H9 (cell line): ENCODE results near the gene NDUFB2. TPM values are rescaled to one million over a fixed set of nuclear protein-coding genes. Genes with fewer than 3 reads are reported as not detected.

Experiments
- DNase-seq: peaks from one replicate; pipeline ENCODE4 v3.0.0-alpha.2; 2017
- H2AFZ ChIP-seq: one replicate; pipeline ENCODE4 v1.6.1; 2013; ENCODE audit warnings: mild to moderate bottlenecking, low read length, control low read depth, moderate library complexity
- H2AK5ac ChIP-seq: 2 replicates; pipeline ENCODE4 v1.6.1; 2013; ENCODE audit warnings: low read length, control low read depth, mixed read lengths; ENCODE audit not compliant: insufficient read length
- H2BK120ac ChIP-seq: one replicate; pipeline ENCODE4 v1.6.1; 2013; ENCODE audit warnings: low read depth, mild to moderate bottlenecking, low read length, control low read depth, inconsistent platforms; ENCODE audit not compliant: poor library complexity, severe bottlenecking
- H2BK12ac ChIP-seq: 2 replicates; pipeline ENCODE4 v1.6.1; 2013; ENCODE audit warnings: low read length, control low read depth, mixed read lengths, low read depth; ENCODE audit not compliant: insufficient read length
- H2BK15ac ChIP-seq: 2 replicates; pipeline ENCODE4 v1.6.1; 2013; ENCODE audit warnings: low read depth, low read length, control low read depth
- H2BK20ac ChIP-seq: one replicate; pipeline ENCODE4 v1.6.1; 2013; ENCODE audit warnings: low read depth, mild to moderate bottlenecking, low read length, control low read depth, inconsistent platforms; ENCODE audit not compliant: poor library complexity, severe bottlenecking
- H2BK5ac ChIP-seq: 2 replicates; pipeline ENCODE4 v1.6.1; 2013; ENCODE audit warnings: low read length, control low read depth, mixed read lengths; ENCODE audit not compliant: insufficient read length
- H3K14ac ChIP-seq: 2 replicates; pipeline ENCODE4 v1.6.1; 2013; ENCODE audit warnings: low read length, control low read depth; ENCODE audit not compliant: insufficient read depth
- H3K18ac ChIP-seq: 2 replicates; pipeline ENCODE4 v1.6.1; 2013; ENCODE audit warnings: low read depth, mild to moderate bottlenecking, mixed read lengths, low read length, control low read depth; ENCODE audit not compliant: insufficient read length
- H3K23ac ChIP-seq: 2 replicates; pipeline ENCODE4 v1.6.1; 2013; ENCODE audit warnings: low read length, control low read depth, mixed read lengths, low read depth; ENCODE audit not compliant: insufficient read length
- H3K23me2 ChIP-seq: 2 replicates; pipeline ENCODE4 v1.6.1; 2013; ENCODE audit warnings: low read depth, mild to moderate bottlenecking, mixed read lengths, low read length, control low read depth; ENCODE audit not compliant: insufficient read length, poor library complexity, severe bottlenecking
- H3K27ac ChIP-seq: 2 replicates; pipeline ENCODE4 v1.5.1; 2013; ENCODE audit warnings: low read length, control low read depth, mixed read lengths, low read depth; ENCODE audit not compliant: insufficient read length
- H3K27me3 ChIP-seq: 2 replicates; pipeline ENCODE4 v1.6.1; 2013; ENCODE audit warnings: low read length, control low read depth, inconsistent platforms; ENCODE audit not compliant: insufficient read depth
- H3K4ac ChIP-seq: 2 replicates; pipeline ENCODE4 v1.6.1; 2013; ENCODE audit warnings: low read depth, mild to moderate bottlenecking, control low read depth, inconsistent platforms, low read length, moderate library complexity
- H3K4me1 ChIP-seq: 2 replicates; pipeline ENCODE4 v1.6.1; 2013; ENCODE audit warnings: low read length, control low read depth, inconsistent platforms; ENCODE audit not compliant: insufficient read depth
- H3K4me2 ChIP-seq: 2 replicates; pipeline ENCODE4 v1.6.1; 2013; ENCODE audit warnings: low read length, control low read depth, mixed read lengths; ENCODE audit not compliant: insufficient read length, insufficient read depth
- H3K56ac ChIP-seq: 2 replicates; pipeline ENCODE4 v1.6.1; 2013; ENCODE audit warnings: low read depth, mild to moderate bottlenecking, mixed read lengths, low read length, control low read depth; ENCODE audit not compliant: insufficient read length
- H3K79me1 ChIP-seq: 2 replicates; pipeline ENCODE4 v1.6.1; 2013; ENCODE audit warnings: low read depth, mild to moderate bottlenecking, moderate library complexity, low read length, control low read depth, inconsistent platforms; ENCODE audit not compliant: insufficient read depth, poor library complexity, severe bottlenecking
- H3K79me2 ChIP-seq: 2 replicates; pipeline ENCODE4 v1.6.1; 2013; ENCODE audit warnings: low read length, control low read depth, inconsistent platforms; ENCODE audit not compliant: insufficient read depth
- H3K9ac ChIP-seq: 2 replicates; pipeline ENCODE4 v1.6.1; 2013; ENCODE audit warnings: low read length, control low read depth, mixed read lengths; ENCODE audit not compliant: insufficient read length; ENCODE audit errors: extremely low read depth
- H3K9me3 ChIP-seq: one replicate; pipeline ENCODE4 v1.6.1; 2013; ENCODE audit warnings: low read depth, low read length, inconsistent platforms; ENCODE audit not compliant: control insufficient read depth
- H3T11ph ChIP-seq: one replicate; pipeline ENCODE4 v1.6.1; 2013; ENCODE audit warnings: mild to moderate bottlenecking, low read length, control low read depth, inconsistent platforms
- H4K20me1 ChIP-seq: one replicate; pipeline ENCODE4 v1.6.1; 2013; ENCODE audit not compliant: control insufficient read depth, insufficient read length, insufficient read depth
- H4K5ac ChIP-seq: 2 replicates; pipeline ENCODE4 v1.6.1; 2013; ENCODE audit warnings: low read depth, mild to moderate bottlenecking, mixed read lengths, low read length, control low read depth; ENCODE audit not compliant: insufficient read length
- H4K8ac ChIP-seq: replicated peaks from 2 replicates; pipeline ENCODE4 v1.6.1; 2013; ENCODE audit warnings: low read length, control low read depth, mixed read lengths, low read depth; ENCODE audit not compliant: insufficient read length
- H4K91ac ChIP-seq: 2 replicates; pipeline ENCODE4 v1.6.1; 2013; ENCODE audit warnings: low read depth, mild to moderate bottlenecking, moderate library complexity, mixed read lengths, low read length, control low read depth; ENCODE audit not compliant: insufficient read length
- H3K27ac Mint-ChIP-seq, 3 experiments: 2 replicates in 2 of 3; 3 replicates in 1 of 3; pipeline ENCODE4 v1.8.0; 2020 to 2021; ENCODE audit warnings: mixed read lengths in 3 of 3, mild to moderate bottlenecking in 1 of 3, moderate library complexity in 1 of 3
- H3K27me3 Mint-ChIP-seq: 2 replicates; pipeline ENCODE4 v1.8.0; 2021; ENCODE audit warnings: low read depth, mild to moderate bottlenecking, moderate library complexity, mixed read lengths
- H3K36me3 Mint-ChIP-seq, 3 experiments: 2 replicates in 2 of 3; 3 replicates in 1 of 3; pipeline ENCODE4 v1.8.0; 2020 to 2021; ENCODE audit warnings: low read depth in 3 of 3, mixed read lengths in 3 of 3; ENCODE audit not compliant: insufficient read depth in 1 of 3
- H3K4me1 Mint-ChIP-seq, 2 experiments: 2 replicates each; pipeline ENCODE4 v1.8.0; 2020; ENCODE audit warnings: mixed read lengths in 2 of 2
- H3K4me3 Mint-ChIP-seq, 2 experiments: 2 replicates in 1 of 2; 3 replicates in 1 of 2; pipeline ENCODE4 v1.8.0; 2020 to 2021; ENCODE audit warnings: mild to moderate bottlenecking in 2 of 2, mixed read lengths in 2 of 2, moderate library complexity in 1 of 2
- H3K9me3 Mint-ChIP-seq, 2 experiments: 2 replicates in 1 of 2; 3 replicates in 1 of 2; pipeline ENCODE4 v1.8.0; 2020; ENCODE audit warnings: mild to moderate bottlenecking in 2 of 2, mixed read lengths in 2 of 2, moderate library complexity in 1 of 2
- CTCF ChIP-seq: fragments of 200-600 bp; sonication (generic); conservative IDR thresholded peaks from 3 replicates; pipeline ENCODE4 v1.8.0; 2021; ENCODE audit warnings: antibody characterized with exemption, mild to moderate bottlenecking
- WGBS: extraction: QIAGEN DNeasy Blood & Tissue Kit; methylation state at CpG from one replicate; pipeline ENCODE4 v1.1.7; 2013; ENCODE audit warnings: missing lambda C conversion rate, low lambda C conversion rate, mixed read lengths; ENCODE audit not compliant: insufficient read length; ENCODE audit errors: extremely low coverage; 5-methylcytosine and 5-hydroxymethylcytosine counted together
- total RNA-seq: library from RNA; stranded (reverse); gene quantifications from 2 replicates; pipeline ENCODE4 v1.2.1, GENCODE V29; 2021

NDUFB2 gene
- total RNA-seq, 1 experiment from 2014 or later, result 177 TPM

GRCh38 chr7:140723574-140723973 is 27.1 kb downstream of the NDUFB2 start:
- Histone ChIP-seq H3K4ac (no peak overlapping the region), H2BK20ac (no peak overlapping the region), H3K9me3 (no peaks in the 10 kb centered on the region), H3K14ac (no peak overlapping the region), H2BK15ac (no peak overlapping the region), H3K23ac (no peak overlapping the region), H3K79me2 (no peaks in the 10 kb centered on the region), H2BK12ac (no peak overlapping the region), H2BK120ac (no peak overlapping the region), H3K4me2 (no peak overlapping the region), H2AFZ (no peak overlapping the region), H3K27me3 (no peaks in the 10 kb centered on the region), H4K5ac (no peak overlapping the region), H4K20me1 (no peaks in the 10 kb centered on the region), H2BK5ac (no peak overlapping the region), H3K4me1 (no peaks in the 10 kb centered on the region), H3K27ac (no peak overlapping the region), H3K23me2 (no peaks in the 10 kb centered on the region), H4K91ac (no peak overlapping the region), H2AK5ac (no peak overlapping the region), H3K79me1 (no peaks in the 10 kb centered on the region), H3K9ac (no peak overlapping the region), H3K56ac (no peak overlapping the region), H3T11ph (no peak overlapping the region), H3K18ac (no peak overlapping the region), H4K8ac (no peak overlapping the region)
- Mint-ChIP-seq H3K27ac (no peak overlapping the region), H3K4me3 (no peak overlapping the region), H3K4me1 (no peaks in the 10 kb centered on the region), H3K27me3 (no peaks in the 10 kb centered on the region), H3K36me3 (peaks cover 0 to 8% (median 6%) of the 10 kb centered on the region in 3 experiments; a peak in 3 of 7 replicates), H3K9me3 (no peaks in the 10 kb centered on the region)
- no peak for DNase-seq
- TF ChIP-seq CTCF, result no peak
- no CpG with 5 or more reads among the region's 3 CpGs for WGBS
